K562 (cell line): Measurements from ENCODE around the gene PNISR. TPM values are rescaled to one million over a fixed set of nuclear protein-coding genes. Genes with fewer than 3 reads are reported as not detected.

Source experiments
- CEBPZ ChIP-seq: fragments of 150-350 bp; IDR thresholded peaks from 2 replicates; pipeline ENCODE4 v1.6.1; 2014; ENCODE audit warnings: low read depth, mild to moderate bottlenecking, low read length, borderline replicate concordance
- HCFC1 ChIP-seq: IDR thresholded peaks from 2 replicates; pipeline ENCODE4 v1.6.1; 2012; ENCODE audit warnings: low read depth, low read length, improper control_type of control experiment
- HIVEP1 ChIP-seq: fragments of 250-450 bp; sonication (Bioruptor Pico); IDR thresholded peaks from 2 replicates; pipeline ENCODE4 v1.4.0; 2020; ENCODE audit warnings: mild to moderate bottlenecking
- KAT7 ChIP-seq: sonication (generic); formaldehyde crosslinking; IDR thresholded peaks from 2 replicates; pipeline ENCODE4 v1.8.0; 2022; ENCODE audit warnings: missing genetic modification reagents, mild to moderate bottlenecking, borderline replicate concordance
- KLF1 ChIP-seq: fragments of 450-650 bp; IDR thresholded peaks from 2 replicates; pipeline ENCODE4 v1.6.1; 2016; ENCODE audit warnings: missing genetic modification characterization, missing compliant biosample characterization
- LEF1 ChIP-seq: fragments of 450-650 bp; IDR thresholded peaks from 2 replicates; pipeline ENCODE4 v1.6.1; 2016; ENCODE audit warnings: mild to moderate bottlenecking
- NFYB ChIP-seq: IDR thresholded peaks from 2 replicates; pipeline ENCODE4 v1.6.1; 2011; ENCODE audit warnings: mild to moderate bottlenecking, moderate library complexity; ENCODE audit not compliant: insufficient read length; ENCODE audit errors: extremely low read depth
- NR4A1 ChIP-seq, 2 experiments: fragments of 250-450 bp in 1 of 2; fragments of 450-650 bp in 1 of 2; sonication (Bioruptor Pico) in 1 of 2; IDR thresholded peaks; 2 replicates each; pipeline versions ENCODE4 v1.4.0 to v1.6.1; 2016 to 2020; ENCODE audit warnings: mild to moderate bottlenecking in 2 of 2, missing compliant biosample characterization in 1 of 2, missing genetic modification characterization in 1 of 2, moderate library complexity in 1 of 2
- PCBP1 ChIP-seq: fragments of 200-400 bp; formaldehyde crosslinking; IDR thresholded peaks from 2 replicates; pipeline ENCODE4 v1.6.1; 2018; ENCODE audit warnings: mild to moderate bottlenecking, low read depth, low read length; ENCODE audit not compliant: poor library complexity, severe bottlenecking
- PRMT5 ChIP-seq: sonication (generic); formaldehyde crosslinking; IDR thresholded peaks from 2 replicates; pipeline ENCODE4 v1.5.0; 2020; ENCODE audit warnings: missing genetic modification reagents
- SETDB1 ChIP-seq: IDR thresholded peaks from one replicate; pipeline ENCODE4 v1.6.1; 2012; ENCODE audit warnings: low read length, control low read depth, inconsistent platforms
- STAT6 ChIP-seq: sonication (generic); formaldehyde crosslinking; IDR thresholded peaks from 2 replicates; pipeline ENCODE4 v1.8.1; 2023; ENCODE audit warnings: mild to moderate bottlenecking, missing genetic modification reagents
- TAF15 ChIP-seq: fragments of 200-400 bp; formaldehyde crosslinking; IDR thresholded peaks from 2 replicates; pipeline ENCODE4 v1.6.1; 2017; ENCODE audit warnings: mild to moderate bottlenecking, low read depth, low read length, moderate library complexity
- ZBTB33 ChIP-seq: sonication (generic); formaldehyde crosslinking; IDR thresholded peaks from 2 replicates; pipeline ENCODE4 v1.8.1; 2023; ENCODE audit warnings: mild to moderate bottlenecking, missing genetic modification reagents
- ZNF174 ChIP-seq: fragments of 250-450 bp; sonication (Bioruptor Pico); IDR thresholded peaks from 2 replicates; pipeline ENCODE4 v1.4.0; 2020; ENCODE audit warnings: mild to moderate bottlenecking
- ZNF212 ChIP-seq: fragments of 450-650 bp; formaldehyde crosslinking; IDR thresholded peaks from 2 replicates; pipeline ENCODE4 v1.4.0; 2020; ENCODE audit warnings: mild to moderate bottlenecking
- ZNF436 ChIP-seq: fragments of 250-450, 450-650 bp; sonication (Bioruptor Pico); formaldehyde crosslinking; IDR thresholded peaks from 2 replicates; pipeline ENCODE4 v1.7.0; 2020; ENCODE audit warnings: mild to moderate bottlenecking
- ZNF830 ChIP-seq: fragments of 250-450 bp; sonication (Bioruptor Pico); IDR thresholded peaks from 2 replicates; pipeline ENCODE4 v1.5.0; 2021; ENCODE audit warnings: mild to moderate bottlenecking
- polyA plus RNA-seq, 8 experiments: library from polyadenylated mRNA; depleted of rRNA in 4 of 8; stranded (reverse) in 5 of 8; unstranded in 3 of 8; fragments of >200 nt; fragmentation: Nextera tagmentation in 2 of 8; fragmentation: Illumina TruSeq in 1 of 8; extraction: Ambion mirVana in 2 of 8; extraction: Trizol in 1 of 8; gene quantifications; 2 replicates each; pipeline versions ENCODE4 v1.2.1 to v1.2.3, GENCODE V29; 2011 to 2014; ENCODE audit warnings: inconsistent platforms in 1 of 8, missing spikeins in 1 of 8
- total RNA-seq, 7 experiments: library from RNA; depleted of rRNA in 6 of 7; stranded (reverse); fragments of >200 nt in 6 of 7; fragmentation: Illumina TruSeq in 2 of 7; extraction: Trizol in 2 of 7; gene quantifications; 2 replicates each; pipeline versions ENCODE4 v1.2.1 to v1.2.3, GENCODE V29; 2011 to 2021; ENCODE audit warnings: low replicate concordance in 1 of 7

Gene PNISR
- total and polyA plus RNA-seq, 9 of the 15 experiments (the other 6 are each of a cell fraction or from before 2014, with no cell fraction given) = 97.4 to 206 (median 131) TPM

- TF ChIP-seq KLF1 (no peak), ZBTB33 (0 out of 2 replicates have a peak, but pooled peaks have one; percentile 34), HCFC1 (0 out of 2 replicates have a peak, but pooled peaks have one; percentile 10), ZNF436 (no peak), ZNF212 (CRISPR knock-in tag) (no peak), ZNF174 (CRISPR knock-in tag) (no peak), NR4A1 (CRISPR knock-in tag; IDR thresholded peaks at IDR 0.05) (no peak), NR4A1 (tag; IDR thresholded peaks at IDR 0.05) (peak; percentile 63), ZNF830 (CRISPR knock-in tag) (0 out of 2 replicates have a peak, but pooled peaks have one; percentile 34), CEBPZ (no peak), PRMT5 (CRISPR knock-in tag) (no peak), HIVEP1 (CRISPR knock-in tag) (no peak), SETDB1 (no peak), PCBP1 (no peak), TAF15 (no peak), KAT7 (CRISPR knock-in tag) (0 out of 2 replicates have a peak, but pooled peaks have one; percentile 76), STAT6 (no peak), NFYB (no peak), LEF1 (peak; percentile 70; the same call in 1 of the 2 replicates)
These were observed 741 bp upstream of the PNISR start (continued) for GRCh38 chr6:99425647-99426450.
